GM23338 (cell line): ENCODE results near the gene PPP6R2.

Source experiments
- EZH2 ChIP-seq: fragments of 200-600 bp; sonication (generic); IDR thresholded peaks from one replicate; pipeline ENCODE4 v1.8.0; 2017; ENCODE audit warnings: antibody characterized with exemption, mild to moderate bottlenecking, low read depth; ENCODE audit not compliant: unreplicated experiment
- POLR2AphosphoS5 ChIP-seq: IDR thresholded peaks from 2 replicates; pipeline ENCODE4 v1.6.1; 2016; ENCODE audit warnings: antibody characterized with exemption, low read depth
- TF ChIP-seq, protein P1 (sequence below), 2 experiments: fragments of 200-600 bp in 1 of 2; sonication (generic) in 1 of 2; conservative IDR thresholded peaks; 2 replicates each; pipeline versions ENCODE4 v1.5.1 to v1.6.1; 2016 to 2017; ENCODE audit warnings: antibody characterized with exemption in 2 of 2, low read depth in 2 of 2, mild to moderate bottlenecking in 2 of 2, moderate library complexity in 1 of 2
- TF ChIP-seq, protein P2 (sequence below): IDR thresholded peaks from 2 replicates; pipeline ENCODE4 v1.6.1; 2016; ENCODE audit warnings: antibody characterized with exemption
- TF ChIP-seq, protein P3 (sequence below): IDR thresholded peaks from one replicate; pipeline ENCODE4 v1.6.1; 2018; ENCODE audit warnings: antibody characterized with exemption; ENCODE audit not compliant: unreplicated experiment

DNA sequence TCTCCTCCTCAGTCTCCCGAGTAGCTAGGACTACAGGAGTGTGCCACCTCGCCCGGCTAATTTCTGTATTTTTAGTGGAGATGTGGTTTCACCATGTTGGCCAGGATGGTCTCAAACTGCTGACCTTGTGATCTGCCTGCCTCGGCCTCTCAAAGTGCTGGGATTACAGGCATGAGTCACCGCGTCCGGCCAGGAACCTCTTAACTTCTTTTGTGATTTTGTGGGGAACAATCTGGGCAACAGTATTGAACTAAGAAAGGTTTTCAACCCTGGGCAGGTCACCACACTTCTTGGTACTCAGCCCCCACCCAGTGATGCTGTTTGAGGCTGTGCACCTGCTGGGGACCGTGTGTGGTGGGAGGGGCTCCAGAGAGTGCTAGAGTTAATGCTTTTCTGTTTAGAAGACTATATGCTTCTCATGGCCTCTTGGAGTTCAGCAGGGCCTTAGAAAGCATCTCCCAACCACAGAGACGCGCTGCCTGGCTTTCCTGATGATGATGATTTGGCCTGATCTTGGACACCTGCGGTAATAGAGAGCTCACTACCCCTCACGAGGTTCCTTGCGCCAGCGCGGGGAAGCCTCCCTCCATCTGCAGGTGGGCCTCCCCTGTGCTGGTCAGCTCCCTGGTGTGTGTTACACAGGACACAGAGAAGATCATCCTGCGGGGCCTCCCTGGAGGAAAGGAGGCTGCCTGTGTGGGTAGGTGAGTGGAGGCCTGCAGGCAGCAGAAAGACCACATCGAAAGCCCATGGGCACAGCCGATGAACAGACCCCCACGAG lies 17.5 kb upstream of the PPP6R2 start:
- no peak for TF ChIP-seq EZH2
- TF ChIP-seq, protein P1, sequence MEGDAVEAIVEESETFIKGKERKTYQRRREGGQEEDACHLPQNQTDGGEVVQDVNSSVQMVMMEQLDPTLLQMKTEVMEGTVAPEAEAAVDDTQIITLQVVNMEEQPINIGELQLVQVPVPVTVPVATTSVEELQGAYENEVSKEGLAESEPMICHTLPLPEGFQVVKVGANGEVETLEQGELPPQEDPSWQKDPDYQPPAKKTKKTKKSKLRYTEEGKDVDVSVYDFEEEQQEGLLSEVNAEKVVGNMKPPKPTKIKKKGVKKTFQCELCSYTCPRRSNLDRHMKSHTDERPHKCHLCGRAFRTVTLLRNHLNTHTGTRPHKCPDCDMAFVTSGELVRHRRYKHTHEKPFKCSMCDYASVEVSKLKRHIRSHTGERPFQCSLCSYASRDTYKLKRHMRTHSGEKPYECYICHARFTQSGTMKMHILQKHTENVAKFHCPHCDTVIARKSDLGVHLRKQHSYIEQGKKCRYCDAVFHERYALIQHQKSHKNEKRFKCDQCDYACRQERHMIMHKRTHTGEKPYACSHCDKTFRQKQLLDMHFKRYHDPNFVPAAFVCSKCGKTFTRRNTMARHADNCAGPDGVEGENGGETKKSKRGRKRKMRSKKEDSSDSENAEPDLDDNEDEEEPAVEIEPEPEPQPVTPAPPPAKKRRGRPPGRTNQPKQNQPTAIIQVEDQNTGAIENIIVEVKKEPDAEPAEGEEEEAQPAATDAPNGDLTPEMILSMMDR (conservative IDR thresholded peaks at IDR 0.05; ENCODE audit: low read depth in 2 of 2) = no peak
- TF ChIP-seq, protein P2, sequence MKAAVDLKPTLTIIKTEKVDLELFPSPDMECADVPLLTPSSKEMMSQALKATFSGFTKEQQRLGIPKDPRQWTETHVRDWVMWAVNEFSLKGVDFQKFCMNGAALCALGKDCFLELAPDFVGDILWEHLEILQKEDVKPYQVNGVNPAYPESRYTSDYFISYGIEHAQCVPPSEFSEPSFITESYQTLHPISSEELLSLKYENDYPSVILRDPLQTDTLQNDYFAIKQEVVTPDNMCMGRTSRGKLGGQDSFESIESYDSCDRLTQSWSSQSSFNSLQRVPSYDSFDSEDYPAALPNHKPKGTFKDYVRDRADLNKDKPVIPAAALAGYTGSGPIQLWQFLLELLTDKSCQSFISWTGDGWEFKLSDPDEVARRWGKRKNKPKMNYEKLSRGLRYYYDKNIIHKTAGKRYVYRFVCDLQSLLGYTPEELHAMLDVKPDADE = no peak
- no peak for TF ChIP-seq POLR2AphosphoS5
- TF ChIP-seq, protein P3, sequence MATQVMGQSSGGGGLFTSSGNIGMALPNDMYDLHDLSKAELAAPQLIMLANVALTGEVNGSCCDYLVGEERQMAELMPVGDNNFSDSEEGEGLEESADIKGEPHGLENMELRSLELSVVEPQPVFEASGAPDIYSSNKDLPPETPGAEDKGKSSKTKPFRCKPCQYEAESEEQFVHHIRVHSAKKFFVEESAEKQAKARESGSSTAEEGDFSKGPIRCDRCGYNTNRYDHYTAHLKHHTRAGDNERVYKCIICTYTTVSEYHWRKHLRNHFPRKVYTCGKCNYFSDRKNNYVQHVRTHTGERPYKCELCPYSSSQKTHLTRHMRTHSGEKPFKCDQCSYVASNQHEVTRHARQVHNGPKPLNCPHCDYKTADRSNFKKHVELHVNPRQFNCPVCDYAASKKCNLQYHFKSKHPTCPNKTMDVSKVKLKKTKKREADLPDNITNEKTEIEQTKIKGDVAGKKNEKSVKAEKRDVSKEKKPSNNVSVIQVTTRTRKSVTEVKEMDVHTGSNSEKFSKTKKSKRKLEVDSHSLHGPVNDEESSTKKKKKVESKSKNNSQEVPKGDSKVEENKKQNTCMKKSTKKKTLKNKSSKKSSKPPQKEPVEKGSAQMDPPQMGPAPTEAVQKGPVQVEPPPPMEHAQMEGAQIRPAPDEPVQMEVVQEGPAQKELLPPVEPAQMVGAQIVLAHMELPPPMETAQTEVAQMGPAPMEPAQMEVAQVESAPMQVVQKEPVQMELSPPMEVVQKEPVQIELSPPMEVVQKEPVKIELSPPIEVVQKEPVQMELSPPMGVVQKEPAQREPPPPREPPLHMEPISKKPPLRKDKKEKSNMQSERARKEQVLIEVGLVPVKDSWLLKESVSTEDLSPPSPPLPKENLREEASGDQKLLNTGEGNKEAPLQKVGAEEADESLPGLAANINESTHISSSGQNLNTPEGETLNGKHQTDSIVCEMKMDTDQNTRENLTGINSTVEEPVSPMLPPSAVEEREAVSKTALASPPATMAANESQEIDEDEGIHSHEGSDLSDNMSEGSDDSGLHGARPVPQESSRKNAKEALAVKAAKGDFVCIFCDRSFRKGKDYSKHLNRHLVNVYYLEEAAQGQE = no peak
